ENCODE measurements around the gene DRD2.

GRCh38 chr11:113454455-113454854, 20.7 kb downstream of the DRD2 start:
- TF ChIP-seq YY1 (tag by site-specific recombination; IDR thresholded peaks at IDR 0.05) = no peak
- TF ChIP-seq, protein P1, sequence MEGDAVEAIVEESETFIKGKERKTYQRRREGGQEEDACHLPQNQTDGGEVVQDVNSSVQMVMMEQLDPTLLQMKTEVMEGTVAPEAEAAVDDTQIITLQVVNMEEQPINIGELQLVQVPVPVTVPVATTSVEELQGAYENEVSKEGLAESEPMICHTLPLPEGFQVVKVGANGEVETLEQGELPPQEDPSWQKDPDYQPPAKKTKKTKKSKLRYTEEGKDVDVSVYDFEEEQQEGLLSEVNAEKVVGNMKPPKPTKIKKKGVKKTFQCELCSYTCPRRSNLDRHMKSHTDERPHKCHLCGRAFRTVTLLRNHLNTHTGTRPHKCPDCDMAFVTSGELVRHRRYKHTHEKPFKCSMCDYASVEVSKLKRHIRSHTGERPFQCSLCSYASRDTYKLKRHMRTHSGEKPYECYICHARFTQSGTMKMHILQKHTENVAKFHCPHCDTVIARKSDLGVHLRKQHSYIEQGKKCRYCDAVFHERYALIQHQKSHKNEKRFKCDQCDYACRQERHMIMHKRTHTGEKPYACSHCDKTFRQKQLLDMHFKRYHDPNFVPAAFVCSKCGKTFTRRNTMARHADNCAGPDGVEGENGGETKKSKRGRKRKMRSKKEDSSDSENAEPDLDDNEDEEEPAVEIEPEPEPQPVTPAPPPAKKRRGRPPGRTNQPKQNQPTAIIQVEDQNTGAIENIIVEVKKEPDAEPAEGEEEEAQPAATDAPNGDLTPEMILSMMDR (tag by site-specific recombination; IDR thresholded peaks at IDR 0.05) = no peak
- TF ChIP-seq OSR2 (tag by site-specific recombination; IDR thresholded peaks at IDR 0.05) = no peak

Data from HEK293 (cell line).